AG08396 (cell line): Measurements from ENCODE around the gene STOX2.
A peak's percentile ranks its signal among the peaks of the same experiment; 100 is the strongest.
"Not testable (repeated sequence)": the region's sequence is repeated elsewhere in the genome, so short reads cannot be mapped to it uniquely, and the experiment has no call there.

Experiments used
- DNase-seq: peaks from one replicate; pipeline ENCODE4 v3.0.0; 2012; ENCODE audit warnings: low spot score, mixed read lengths

Gene STOX2

GRCh38 chr4:183936574-183937345, 31.7 kb downstream of the STOX2 start:
- no peak for DNase-seq

- no peak for DNase-seq
Measured at GRCh38 chr4:183940864-183941263, 35.8 kb downstream of the STOX2 start.

DNA sequence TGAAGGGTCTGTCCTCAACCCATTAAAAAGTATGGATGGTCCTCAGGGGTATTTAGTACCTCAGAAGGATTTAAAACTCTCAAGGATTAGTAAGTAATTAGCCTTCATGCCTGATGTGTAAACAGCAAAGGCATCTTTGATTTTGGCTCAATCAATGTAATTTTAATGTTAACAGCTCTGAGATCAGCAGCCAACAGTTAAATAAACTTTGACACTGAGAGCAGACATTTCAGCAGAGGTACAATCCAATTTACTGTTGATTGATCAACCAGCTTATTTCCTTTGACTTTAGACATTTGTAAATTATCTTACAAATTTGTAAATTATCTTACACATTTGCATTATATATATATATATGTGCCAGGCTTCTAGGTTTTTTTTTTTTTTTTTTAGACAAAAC, 36.9 kb downstream of the STOX2 start:
- no peak for DNase-seq

DNA sequence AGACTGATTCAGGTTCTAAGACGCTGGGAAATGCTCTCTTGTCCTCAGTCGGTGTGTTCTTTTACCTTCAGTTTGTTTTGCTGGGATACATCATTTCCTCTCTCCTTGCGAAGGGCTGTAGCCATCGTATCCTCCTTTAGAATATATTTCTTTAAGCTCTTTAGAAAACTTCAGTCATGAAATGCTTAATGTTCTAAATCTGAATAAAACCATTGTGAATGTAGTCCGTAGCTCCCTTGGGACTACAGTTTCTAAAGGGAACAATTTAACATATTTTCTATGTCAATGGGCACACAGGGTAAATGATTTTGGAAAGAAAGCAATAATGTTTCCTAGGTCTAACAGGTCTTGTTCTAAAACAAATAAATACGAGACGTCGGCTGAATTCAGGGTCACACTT, 40.6 kb downstream of the STOX2 start:
- no peak for DNase-seq

GRCh38 chr4:183950536-183950935, 45.4 kb downstream of the STOX2 start:
- no peak for DNase-seq

GRCh38 chr4:183952652-183953051, 47.5 kb downstream of the STOX2 start:
- DNase-seq = not testable (repeated sequence)

GRCh38 chr4:183959319-183960045, 54.4 kb downstream of the STOX2 start:
- DNase-seq = no peak

DNA sequence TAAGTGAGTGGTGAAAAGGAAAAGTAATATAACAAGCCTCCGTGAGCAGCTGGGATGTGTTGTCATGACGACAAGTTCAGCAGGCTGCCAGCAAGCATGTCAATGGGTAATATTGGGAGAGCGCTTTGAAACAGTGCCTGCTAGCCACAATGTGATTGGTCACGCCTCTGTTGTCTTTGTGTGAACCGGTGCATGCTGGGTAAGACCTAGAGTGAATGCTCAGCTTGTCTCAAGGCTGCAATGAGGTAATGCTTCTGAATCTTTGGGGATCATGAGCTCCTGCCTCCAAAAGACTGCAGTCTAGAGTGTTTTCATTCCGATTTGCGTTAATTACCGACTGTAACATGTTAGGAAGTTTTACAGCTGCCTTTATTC, 54.9 kb downstream of the STOX2 start:
- peak; percentile 38 for DNase-seq

GRCh38 chr4:183960962-183961541, 55.9 kb downstream of the STOX2 start:
- DNase-seq = no peak

DNA sequence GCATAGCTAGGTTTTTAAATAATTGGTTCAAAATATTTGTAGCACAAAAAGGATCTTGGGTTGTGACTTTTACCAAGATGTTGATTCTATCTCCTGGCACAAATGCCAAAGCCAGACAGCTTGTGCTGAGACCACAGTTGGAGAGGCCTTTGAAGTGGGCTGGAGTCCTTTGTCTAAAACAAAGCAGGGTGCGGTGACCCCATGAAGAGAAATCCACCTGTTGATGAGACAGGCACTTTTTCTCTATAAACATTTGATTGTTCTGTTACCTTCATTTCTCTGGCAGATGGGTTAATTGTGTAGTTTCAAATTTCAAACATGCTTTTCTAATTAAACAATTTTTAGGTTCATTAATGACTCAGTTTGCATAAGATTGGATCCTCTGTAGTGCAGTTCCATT, 56.7 kb downstream of the STOX2 start:
- DNase-seq = no peak

DNA sequence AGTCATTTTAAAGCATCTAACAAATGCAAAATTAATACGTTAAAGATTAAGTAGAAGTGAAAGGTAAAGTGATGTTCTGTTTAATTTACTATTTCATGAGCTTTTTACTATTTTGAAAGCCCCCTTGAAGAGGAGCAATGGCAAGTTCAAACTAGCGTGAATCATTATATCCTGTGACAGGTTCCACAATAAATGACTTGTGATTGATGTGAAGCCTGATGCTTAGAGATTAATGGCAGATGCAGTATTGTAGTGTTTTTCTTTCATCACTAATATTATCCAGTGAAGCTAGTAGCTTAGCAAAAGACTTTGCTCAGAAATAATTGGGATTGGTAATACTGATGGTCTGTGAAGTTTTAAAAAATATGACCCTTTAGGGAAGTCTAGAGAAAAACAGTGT, 57.3 kb downstream of the STOX2 start:
- DNase-seq = no peak

- DNase-seq = no peak
Measured at GRCh38 chr4:183966371-183966770, 61.3 kb downstream of the STOX2 start.

- DNase-seq = no peak
Measured at GRCh38 chr4:183967266-183967665, 62.2 kb downstream of the STOX2 start.

- DNase-seq = no peak
Measured at GRCh38 chr4:183968502-183968901, 63.4 kb downstream of the STOX2 start.

GRCh38 chr4:183968931-183969330, 63.8 kb downstream of the STOX2 start:
- no peak for DNase-seq

DNA sequence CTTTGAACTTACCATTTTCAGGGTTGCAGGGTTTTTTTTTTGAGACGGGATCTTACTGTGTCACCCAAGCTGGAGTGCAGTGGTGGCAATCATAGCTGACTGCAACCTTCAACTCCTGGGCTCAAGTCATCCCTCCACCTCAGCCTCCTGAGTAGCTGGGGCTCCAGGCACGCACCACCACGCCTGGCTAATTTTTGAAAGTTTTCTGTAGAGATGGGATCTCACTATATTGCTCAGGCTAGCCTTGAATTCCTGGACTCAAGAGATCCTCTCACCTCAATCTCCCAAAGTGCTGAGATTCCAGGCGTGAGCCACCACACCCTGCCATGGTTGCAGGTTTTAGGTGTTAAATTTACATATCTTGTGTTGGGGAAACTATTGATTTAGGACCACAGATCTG, 64.5 kb downstream of the STOX2 start:
- no peak for DNase-seq

DNA sequence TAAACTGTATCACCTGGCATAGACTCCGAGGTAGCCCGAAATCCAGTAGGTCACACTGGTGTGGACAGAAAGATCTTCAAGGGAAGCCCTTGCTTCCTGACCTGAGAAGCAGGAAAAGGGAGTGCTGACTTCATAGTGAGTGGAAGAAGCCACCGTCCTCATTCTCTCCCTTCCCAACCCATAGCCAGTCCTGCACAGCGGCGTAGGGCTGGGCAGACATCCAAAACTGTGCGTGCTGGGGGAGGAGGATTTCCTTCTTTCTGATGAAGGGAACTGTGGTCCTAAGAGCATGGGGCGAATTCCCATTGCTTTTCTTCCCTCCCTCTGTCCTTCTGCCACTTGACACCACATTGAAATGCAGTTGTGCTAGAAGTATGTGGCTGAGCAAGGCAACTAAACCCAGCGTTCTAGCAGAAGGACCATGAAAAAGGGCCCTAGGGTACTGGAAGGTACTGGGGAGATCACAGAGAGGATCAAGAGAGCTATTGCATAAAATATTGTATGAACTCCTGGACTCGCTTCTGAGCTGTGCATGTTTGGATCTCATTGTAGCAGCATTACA, 66.9 kb downstream of the STOX2 start:
- no peak for DNase-seq

DNA sequence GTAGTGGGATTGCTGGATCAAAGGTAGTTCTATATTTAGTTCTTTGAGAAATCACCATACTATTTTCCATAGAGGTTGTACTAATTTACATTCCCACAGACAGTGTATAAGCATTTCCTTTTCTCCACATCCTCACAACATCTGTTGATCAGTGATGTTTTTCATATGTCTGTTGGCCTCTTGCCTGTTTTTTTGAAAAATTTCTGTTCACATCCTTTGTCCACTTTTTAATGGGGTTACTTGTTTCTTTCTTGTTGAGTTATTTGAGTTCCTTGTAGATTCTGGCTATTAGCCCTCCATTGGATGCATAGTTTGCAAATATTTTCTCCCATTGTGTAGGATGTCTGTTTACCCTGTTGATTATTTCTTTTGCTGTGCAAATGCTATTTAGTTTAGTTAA, 72.6 kb downstream of the STOX2 start:
- DNase-seq = no peak

DNA sequence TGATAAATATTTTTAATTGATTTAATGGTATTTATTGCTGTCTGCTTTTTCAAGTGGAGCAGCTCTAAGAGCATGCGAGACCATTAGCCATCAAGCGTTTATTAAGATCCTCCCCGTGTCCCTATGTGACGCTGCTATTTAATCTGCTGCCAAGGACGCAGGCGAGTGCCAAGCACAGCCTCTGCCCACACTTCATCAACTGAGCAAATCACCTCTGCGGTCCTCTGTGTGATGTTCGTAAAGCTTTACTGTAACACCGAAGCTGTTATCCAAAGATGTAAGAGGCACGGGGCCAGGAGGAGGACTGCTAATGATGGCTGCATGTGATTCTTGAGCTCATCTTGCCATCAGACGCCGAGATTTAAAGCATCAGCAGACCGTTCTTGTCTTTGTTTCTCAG, 79.5 kb downstream of the STOX2 start:
- DNase-seq = no peak

DNA sequence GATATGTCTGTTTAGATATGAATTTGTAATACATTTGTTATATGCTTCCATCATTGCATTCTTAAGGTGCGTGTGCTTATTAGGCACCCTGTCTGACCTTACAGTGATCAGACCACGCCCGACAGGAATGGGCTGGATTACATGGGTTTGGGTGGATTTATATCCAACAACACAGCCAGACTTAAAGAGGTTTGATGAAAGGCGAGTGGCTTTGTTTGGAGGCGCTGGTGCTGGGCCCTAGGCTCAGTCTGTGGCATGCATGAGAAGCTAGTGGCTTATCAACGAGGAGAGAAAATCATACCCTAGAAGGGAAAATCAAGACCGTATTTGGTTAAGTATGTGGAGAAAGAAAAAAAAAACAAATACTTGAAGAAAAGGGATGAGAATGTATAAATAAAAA, 80.7 kb downstream of the STOX2 start:
- no peak for DNase-seq

- no peak for DNase-seq
Measured at GRCh38 chr4:183986291-183986970, 81.3 kb downstream of the STOX2 start.
